Neural progenitor cell (in vitro differentiated cells): ENCODE data around the gene LTB4R. TPM values are rescaled to one million over a fixed set of nuclear protein-coding genes. Genes with fewer than 3 reads are reported as not detected.

Source experiments
- DNase-seq: peaks from one replicate; pipeline ENCODE4 v3.0.0-alpha.2; 2016; ENCODE audit warnings: low spot score
- H2AFZ ChIP-seq: fragments of 200-600 bp; sonication (generic); replicated peaks from 2 replicates; pipeline ENCODE4 v1.6.1; 2016; ENCODE audit warnings: antibody characterized with exemption
- H3F3A ChIP-seq: fragments of 200-600 bp; sonication (generic); 2 replicates; pipeline ENCODE4 v1.6.1; 2016; ENCODE audit warnings: antibody characterized with exemption, low read depth
- H3K27ac ChIP-seq: fragments of 200-600 bp; sonication (generic); 2 replicates; pipeline ENCODE4 v1.5.1; 2016; ENCODE audit warnings: mild to moderate bottlenecking
- H3K27me3 ChIP-seq: fragments of 200-600 bp; sonication (generic); 2 replicates; pipeline ENCODE4 v1.6.1; 2016; ENCODE audit warnings: mild to moderate bottlenecking, moderate library complexity
- H3K36me3 ChIP-seq: fragments of 200-600 bp; sonication (generic); 2 replicates; pipeline ENCODE4 v1.5.1; 2016
- H3K4me1 ChIP-seq: fragments of 200-600 bp; sonication (generic); 2 replicates; pipeline ENCODE4 v1.6.1; 2016; ENCODE audit warnings: mixed run types
- H3K4me2 ChIP-seq: fragments of 200-600 bp; sonication (generic); 2 replicates; pipeline ENCODE4 v1.6.1; 2016
- H3K4me3 ChIP-seq: fragments of 200-600 bp; sonication (generic); 2 replicates; pipeline ENCODE4 v1.5.1; 2016
- H3K79me2 ChIP-seq: fragments of 200-600 bp; sonication (generic); 2 replicates; pipeline ENCODE4 v1.6.1; 2016; ENCODE audit warnings: low read depth
- H3K9ac ChIP-seq: fragments of 200-600 bp; sonication (generic); 2 replicates; pipeline ENCODE4 v1.6.1; 2016
- H3K9me3 ChIP-seq: fragments of 200-600 bp; sonication (generic); 2 replicates; pipeline ENCODE4 v1.5.1; 2016; ENCODE audit warnings: low read depth
- H4K20me1 ChIP-seq: fragments of 200-600 bp; sonication (generic); 2 replicates; pipeline ENCODE4 v1.6.1; 2016; ENCODE audit warnings: low read depth
- H3K27ac Mint-ChIP-seq: 3 replicates; pipeline ENCODE4 v1.8.0; 2021; ENCODE audit warnings: mixed read lengths
- H3K27me3 Mint-ChIP-seq: 2 replicates; pipeline ENCODE4 v1.8.0; 2022; ENCODE audit warnings: low read depth, mild to moderate bottlenecking, inconsistent platforms, moderate library complexity, mixed read lengths; ENCODE audit not compliant: insufficient read depth
- H3K36me3 Mint-ChIP-seq: 3 replicates; pipeline ENCODE4 v1.8.0; 2021; ENCODE audit warnings: mixed read lengths
- H3K4me1 Mint-ChIP-seq: 3 replicates; pipeline ENCODE4 v1.8.0; 2021; ENCODE audit warnings: mixed read lengths
- H3K4me3 Mint-ChIP-seq: 3 replicates; pipeline ENCODE4 v1.8.0; 2021; ENCODE audit warnings: mild to moderate bottlenecking, moderate library complexity, mixed read lengths
- H3K9me3 Mint-ChIP-seq: 3 replicates; pipeline ENCODE4 v1.8.0; 2020; ENCODE audit warnings: mixed read lengths
- CTCF ChIP-seq: fragments of 200-600 bp; sonication (generic); IDR thresholded peaks from 2 replicates; pipeline ENCODE4 v1.5.1; 2017; ENCODE audit warnings: antibody characterized with exemption, mild to moderate bottlenecking
- EZH2 ChIP-seq: fragments of 200-600 bp; sonication (generic); IDR thresholded peaks from 2 replicates; pipeline ENCODE4 v1.6.1; 2017; ENCODE audit warnings: antibody characterized with exemption, mild to moderate bottlenecking, moderate library complexity
- EZH2phosphoT487 ChIP-seq: fragments of 200-600 bp; sonication (generic); IDR thresholded peaks from 2 replicates; pipeline ENCODE4 v1.6.1; 2017; ENCODE audit warnings: antibody characterized with exemption
- total RNA-seq: library from RNA; depleted of rRNA; stranded (reverse); fragments of >200 nt; gene quantifications from 2 replicates; pipeline ENCODE4 v1.2.3, GENCODE V29; 2015; ENCODE audit warnings: low replicate concordance

Gene LTB4R
- total RNA-seq, 1 donor from 2014 or later: 1.9 TPM

- no peak for DNase-seq
- peaks cover 12% of the 10 kb centered on the region for H3K27me3 Mint-ChIP-seq
- H3K36me3 ChIP-seq: no peaks in the 10 kb centered on the region
- H4K20me1 ChIP-seq: no peaks in the 10 kb centered on the region
- H3K27ac ChIP-seq: no peak overlapping the region
- H3F3A ChIP-seq: no peaks in the 10 kb centered on the region
- H3K9me3 Mint-ChIP-seq: no peaks in the 10 kb centered on the region
- no peak overlapping the region for H3K4me3 ChIP-seq
- H3K4me1 Mint-ChIP-seq: peaks cover 2% of the 10 kb centered on the region
- H3K79me2 ChIP-seq: no peaks in the 10 kb centered on the region
- peaks cover 2% of the 10 kb centered on the region for H3K36me3 Mint-ChIP-seq
- no peak overlapping the region for H3K4me2 ChIP-seq
- no peak overlapping the region for H3K4me3 Mint-ChIP-seq
- no peak overlapping the region for H3K27ac Mint-ChIP-seq
- H3K27me3 ChIP-seq: peaks cover 12% of the 10 kb centered on the region
- no peak overlapping the region for H2AFZ ChIP-seq
- no peaks in the 10 kb centered on the region for H3K9me3 ChIP-seq
- TF ChIP-seq CTCF: no peak
- TF ChIP-seq EZH2phosphoT487: no peak
- TF ChIP-seq EZH2: no peak
- H3K4me1 ChIP-seq: no peaks in the 10 kb centered on the region
- no peak overlapping the region for H3K9ac ChIP-seq
Measured at GRCh38 chr14:24312736-24313507, 1.6 kb downstream of the LTB4R start.

GRCh38 chr14:24313913-24314312 is 2.6 kb downstream of the LTB4R start:
- Mint-ChIP-seq H3K9me3 (no peaks in the 10 kb centered on the region), H3K36me3 (peaks cover 2% of the 10 kb centered on the region), H3K4me3 (no peak overlapping the region), H3K4me1 (no peaks in the 10 kb centered on the region), H3K27ac (peak overlapping the region; percentile 13), H3K27me3 (peaks cover 7% of the 10 kb centered on the region)
- Histone ChIP-seq H3F3A (no peaks in the 10 kb centered on the region), H3K27me3 (peaks cover 21% of the 10 kb centered on the region), H3K9ac (no peak overlapping the region), H3K79me2 (no peaks in the 10 kb centered on the region), H3K4me1 (no peaks in the 10 kb centered on the region), H4K20me1 (no peaks in the 10 kb centered on the region), H3K4me2 (no peak overlapping the region), H2AFZ (no peak overlapping the region), H3K27ac (no peak overlapping the region), H3K36me3 (no peaks in the 10 kb centered on the region), H3K4me3 (no peak overlapping the region), H3K9me3 (no peaks in the 10 kb centered on the region)
- no peak for TF ChIP-seq EZH2phosphoT487
- no peak for TF ChIP-seq EZH2
- no peak for TF ChIP-seq CTCF
- no peak for DNase-seq

GRCh38 chr14:24314377-24315193 is 3.3 kb downstream of the LTB4R start:
- H3K79me2 ChIP-seq: no peaks in the 10 kb centered on the region
- no peaks in the 10 kb centered on the region for H3F3A ChIP-seq
- H3K4me1 Mint-ChIP-seq: no peaks in the 10 kb centered on the region
- no peak overlapping the region for H3K4me3 Mint-ChIP-seq
- peaks cover 28% of the 10 kb centered on the region for H3K27me3 ChIP-seq
- no peaks in the 10 kb centered on the region for H3K9me3 ChIP-seq
- H3K27me3 Mint-ChIP-seq: peaks cover 5% of the 10 kb centered on the region
- no peak for DNase-seq
- H2AFZ ChIP-seq: no peak overlapping the region
- no peak overlapping the region for H3K9ac ChIP-seq
- no peak overlapping the region for H3K27ac ChIP-seq
- no peaks in the 10 kb centered on the region for H4K20me1 ChIP-seq
- no peaks in the 10 kb centered on the region for H3K9me3 Mint-ChIP-seq
- no peak overlapping the region for H3K4me2 ChIP-seq
- no peaks in the 10 kb centered on the region for H3K4me1 ChIP-seq
- peaks cover 2% of the 10 kb centered on the region for H3K36me3 Mint-ChIP-seq
- no peaks in the 10 kb centered on the region for H3K36me3 ChIP-seq
- H3K27ac Mint-ChIP-seq: no peak overlapping the region
- H3K4me3 ChIP-seq: no peak overlapping the region
- no peak for TF ChIP-seq EZH2
